ENCODE measurements around the gene KCNIP1.

Gene KCNIP1

GRCh38 chr5:170551076-170551475 is 47.3 kb downstream of the KCNIP1 start:
- Histone ChIP-seq H2BK5ac (ENCODE audit: low read length) (no peak overlapping the region), H2BK120ac (ENCODE audit: low read depth, low read length) (no peak overlapping the region), H3K18ac (ENCODE audit: low read length) (no peak overlapping the region), H3K9ac (ENCODE audit: low read depth, low read length, poor library complexity) (no peak overlapping the region), H3K4ac (ENCODE audit: low read length) (no peak overlapping the region), H2BK15ac (ENCODE audit: low read length) (no peak overlapping the region), H2AK5ac (ENCODE audit: low read depth, low read length) (no peak overlapping the region), H3K23ac (ENCODE audit: low read depth, low read length, poor library complexity) (no peak overlapping the region), H4K8ac (ENCODE audit: low read depth, low read length) (no peak overlapping the region), H3K36me3 (replicated peaks in 1 of 2; ENCODE audit: control insufficient read depth in 2 of 2, insufficient read depth in 2 of 2, low read length in 2 of 2) (no peaks in the 10 kb centered on the region), H3K4me2 (ENCODE audit: insufficient read depth, low read length, poor library complexity, severe bottlenecking) (no peak overlapping the region), H2BK12ac (ENCODE audit: low read length) (no peak overlapping the region), H2AFZ (ENCODE audit: low read length) (no peak overlapping the region), H3K4me1 (ENCODE audit: control insufficient read depth in 2 of 2, insufficient read depth in 1 of 2, low read depth in 1 of 2, low read length in 2 of 2) (peaks cover 0 to 4% of the 10 kb centered on the region in 2 donors), H3K27ac (replicated peaks; ENCODE audit: low read length) (no peak overlapping the region), H3K9me3 (replicated peaks in 1 of 2; ENCODE audit: control insufficient read depth in 2 of 2, insufficient read depth in 1 of 2, low read depth in 1 of 2, low read length in 2 of 2) (peaks cover 0 to 4% of the 10 kb centered on the region in 2 donors), H3K27me3 (ENCODE audit: control insufficient read depth in 3 of 3, insufficient read depth in 3 of 3, low read depth in 1 of 3, low read length in 3 of 3) (peaks cover 0 to 3% (median 0%) of the 10 kb centered on the region in 3 experiments), H3K14ac (ENCODE audit: low read length) (no peak overlapping the region), H4K91ac (ENCODE audit: low read depth, low read length, poor library complexity) (no peak overlapping the region), H3K4me3 (ENCODE audit: low read length in 2 of 2) (no peak overlapping the region), H3K79me1 (ENCODE audit: low read depth, low read length) (no peaks in the 10 kb centered on the region)
- no peak for DNase-seq (ENCODE audit: low spot score)
- WGBS, 2 donors (ENCODE audit: extremely low coverage in 2 of 2, insufficient read length in 2 of 2, insufficient replicate concordance in 1 of 2), result no CpG with 5 or more reads among the region's 4 CpGs

GRCh38 chr5:170551622-170552021 is 47.8 kb downstream of the KCNIP1 start:
- Histone ChIP-seq H3K4me1 (ENCODE audit: control insufficient read depth in 2 of 2, insufficient read depth in 1 of 2, low read depth in 1 of 2, low read length in 2 of 2) (peaks cover 0 to 4% of the 10 kb centered on the region in 2 donors), H3K79me1 (ENCODE audit: low read depth, low read length) (no peaks in the 10 kb centered on the region), H3K27me3 (ENCODE audit: control insufficient read depth in 3 of 3, insufficient read depth in 3 of 3, low read depth in 1 of 3, low read length in 3 of 3) (peaks cover 0 to 3% (median 0%) of the 10 kb centered on the region in 3 experiments), H3K4me2 (ENCODE audit: insufficient read depth, low read length, poor library complexity, severe bottlenecking) (no peak overlapping the region), H2AK5ac (ENCODE audit: low read depth, low read length) (no peak overlapping the region), H3K18ac (ENCODE audit: low read length) (no peak overlapping the region), H3K9me3 (replicated peaks in 1 of 2; ENCODE audit: control insufficient read depth in 2 of 2, insufficient read depth in 1 of 2, low read depth in 1 of 2, low read length in 2 of 2) (peaks cover 0 to 4% of the 10 kb centered on the region in 2 donors), H4K91ac (ENCODE audit: low read depth, low read length, poor library complexity) (no peak overlapping the region), H2AFZ (ENCODE audit: low read length) (no peak overlapping the region), H2BK12ac (ENCODE audit: low read length) (peak overlapping the region; percentile 77), H3K14ac (ENCODE audit: low read length) (no peak overlapping the region), H3K27ac (replicated peaks; ENCODE audit: low read length) (no peak overlapping the region), H3K4ac (ENCODE audit: low read length) (no peak overlapping the region), H3K36me3 (replicated peaks in 1 of 2; ENCODE audit: control insufficient read depth in 2 of 2, insufficient read depth in 2 of 2, low read length in 2 of 2) (no peaks in the 10 kb centered on the region), H4K8ac (ENCODE audit: low read depth, low read length) (no peak overlapping the region), H3K4me3 (ENCODE audit: low read length in 2 of 2) (peak overlapping the region in 1 of 2 donors; percentile 27), H3K9ac (ENCODE audit: low read depth, low read length, poor library complexity) (no peak overlapping the region), H3K23ac (ENCODE audit: low read depth, low read length, poor library complexity) (peak overlapping the region; percentile 38), H2BK5ac (ENCODE audit: low read length) (no peak overlapping the region), H2BK120ac (ENCODE audit: low read depth, low read length) (no peak overlapping the region), H2BK15ac (ENCODE audit: low read length) (no peak overlapping the region)
- 100% methylated on average over 4 to 7 of the region's 7 CpGs for WGBS, 2 donors (ENCODE audit: extremely low coverage in 2 of 2, insufficient read length in 2 of 2, insufficient replicate concordance in 1 of 2)
- no peak for DNase-seq (ENCODE audit: low spot score)

- peaks cover 0 to 6% of the 10 kb centered on the region in 2 donors for H3K4me1 ChIP-seq (ENCODE audit: control insufficient read depth in 2 of 2, insufficient read depth in 1 of 2, low read depth in 1 of 2, low read length in 2 of 2)
- no peaks in the 10 kb centered on the region for H3K36me3 ChIP-seq (replicated peaks in 1 of 2; ENCODE audit: control insufficient read depth in 2 of 2, insufficient read depth in 2 of 2, low read length in 2 of 2)
- no peak overlapping the region for H2BK5ac ChIP-seq (ENCODE audit: low read length)
- peak; percentile 9 for DNase-seq (ENCODE audit: low spot score)
- H3K27ac ChIP-seq (replicated peaks; ENCODE audit: low read length), result no peak overlapping the region
- H3K9me3 ChIP-seq (replicated peaks in 1 of 2; ENCODE audit: control insufficient read depth in 2 of 2, insufficient read depth in 1 of 2, low read depth in 1 of 2, low read length in 2 of 2), result peaks cover 0 to 4% of the 10 kb centered on the region in 2 donors
- no peak overlapping the region for H3K23ac ChIP-seq (ENCODE audit: low read depth, low read length, poor library complexity)
- H4K91ac ChIP-seq (ENCODE audit: low read depth, low read length, poor library complexity), result no peak overlapping the region
- no peak overlapping the region for H3K4ac ChIP-seq (ENCODE audit: low read length)
- no peak overlapping the region for H3K14ac ChIP-seq (ENCODE audit: low read length)
- no CpG with 5 or more reads among the region's 12 CpGs for WGBS, 2 donors (ENCODE audit: extremely low coverage in 2 of 2, insufficient read length in 2 of 2, insufficient replicate concordance in 1 of 2)
- H3K4me3 ChIP-seq (ENCODE audit: low read length in 2 of 2), result no peak overlapping the region
- H2BK120ac ChIP-seq (ENCODE audit: low read depth, low read length), result no peak overlapping the region
- no peak overlapping the region for H4K8ac ChIP-seq (ENCODE audit: low read depth, low read length)
- H2AK5ac ChIP-seq (ENCODE audit: low read depth, low read length), result no peak overlapping the region
- H2BK15ac ChIP-seq (ENCODE audit: low read length), result no peak overlapping the region
- H3K79me1 ChIP-seq (ENCODE audit: low read depth, low read length), result no peaks in the 10 kb centered on the region
- peaks cover 0 to 3% (median 0%) of the 10 kb centered on the region in 3 experiments for H3K27me3 ChIP-seq (ENCODE audit: control insufficient read depth in 3 of 3, insufficient read depth in 3 of 3, low read depth in 1 of 3, low read length in 3 of 3)
- H3K18ac ChIP-seq (ENCODE audit: low read length), result no peak overlapping the region
- no peak overlapping the region for H3K4me2 ChIP-seq (ENCODE audit: insufficient read depth, low read length, poor library complexity, severe bottlenecking)
- no peak overlapping the region for H2AFZ ChIP-seq (ENCODE audit: low read length)
- H2BK12ac ChIP-seq (ENCODE audit: low read length), result no peak overlapping the region
- no peak overlapping the region for H3K9ac ChIP-seq (ENCODE audit: low read depth, low read length, poor library complexity)
Observed at GRCh38 chr5:170552621-170553115, 48.8 kb downstream of the KCNIP1 start.

- Histone ChIP-seq H3K9me3 (replicated peaks in 1 of 2; ENCODE audit: control insufficient read depth in 2 of 2, insufficient read depth in 1 of 2, low read depth in 1 of 2, low read length in 2 of 2) (peaks cover 0 to 4% of the 10 kb centered on the region in 2 donors), H3K23ac (ENCODE audit: low read depth, low read length, poor library complexity) (no peak overlapping the region), H2BK120ac (ENCODE audit: low read depth, low read length) (no peak overlapping the region), H3K4me1 (ENCODE audit: control insufficient read depth in 2 of 2, insufficient read depth in 1 of 2, low read depth in 1 of 2, low read length in 2 of 2) (peaks cover 0 to 6% of the 10 kb centered on the region in 2 donors), H4K8ac (ENCODE audit: low read depth, low read length) (no peak overlapping the region), H3K18ac (ENCODE audit: low read length) (no peak overlapping the region), H3K27me3 (ENCODE audit: control insufficient read depth in 3 of 3, insufficient read depth in 3 of 3, low read depth in 1 of 3, low read length in 3 of 3) (peaks cover 0 to 3% (median 0%) of the 10 kb centered on the region in 3 experiments), H2BK12ac (ENCODE audit: low read length) (no peak overlapping the region), H3K36me3 (replicated peaks in 1 of 2; ENCODE audit: control insufficient read depth in 2 of 2, insufficient read depth in 2 of 2, low read length in 2 of 2) (no peaks in the 10 kb centered on the region), H2AFZ (ENCODE audit: low read length) (no peak overlapping the region), H3K27ac (replicated peaks; ENCODE audit: low read length) (no peak overlapping the region), H3K14ac (ENCODE audit: low read length) (no peak overlapping the region), H2AK5ac (ENCODE audit: low read depth, low read length) (no peak overlapping the region), H2BK15ac (ENCODE audit: low read length) (no peak overlapping the region), H3K4me2 (ENCODE audit: insufficient read depth, low read length, poor library complexity, severe bottlenecking) (no peak overlapping the region), H3K79me1 (ENCODE audit: low read depth, low read length) (no peaks in the 10 kb centered on the region), H3K9ac (ENCODE audit: low read depth, low read length, poor library complexity) (no peak overlapping the region), H4K91ac (ENCODE audit: low read depth, low read length, poor library complexity) (no peak overlapping the region), H3K4me3 (ENCODE audit: low read length in 2 of 2) (no peak overlapping the region), H2BK5ac (ENCODE audit: low read length) (no peak overlapping the region), H3K4ac (ENCODE audit: low read length) (no peak overlapping the region)
- no peak for DNase-seq (ENCODE audit: low spot score)
- no CpG with 5 or more reads among the region's 4 CpGs for WGBS, 2 donors (ENCODE audit: extremely low coverage in 2 of 2, insufficient read length in 2 of 2, insufficient replicate concordance in 1 of 2)
Observed at GRCh38 chr5:170553218-170553617, 49.4 kb downstream of the KCNIP1 start.

Measured in neuronal stem cell (in vitro differentiated cells).